GOT3 (cell line): ENCODE results near the gene QRFP.

Source experiments
- DNase-seq: peaks from one replicate; lab custom pipeline; 2025; ENCODE audit warnings: mixed read lengths; lab: John Stamatoyannopoulos, UW

QRFP gene

DNA sequence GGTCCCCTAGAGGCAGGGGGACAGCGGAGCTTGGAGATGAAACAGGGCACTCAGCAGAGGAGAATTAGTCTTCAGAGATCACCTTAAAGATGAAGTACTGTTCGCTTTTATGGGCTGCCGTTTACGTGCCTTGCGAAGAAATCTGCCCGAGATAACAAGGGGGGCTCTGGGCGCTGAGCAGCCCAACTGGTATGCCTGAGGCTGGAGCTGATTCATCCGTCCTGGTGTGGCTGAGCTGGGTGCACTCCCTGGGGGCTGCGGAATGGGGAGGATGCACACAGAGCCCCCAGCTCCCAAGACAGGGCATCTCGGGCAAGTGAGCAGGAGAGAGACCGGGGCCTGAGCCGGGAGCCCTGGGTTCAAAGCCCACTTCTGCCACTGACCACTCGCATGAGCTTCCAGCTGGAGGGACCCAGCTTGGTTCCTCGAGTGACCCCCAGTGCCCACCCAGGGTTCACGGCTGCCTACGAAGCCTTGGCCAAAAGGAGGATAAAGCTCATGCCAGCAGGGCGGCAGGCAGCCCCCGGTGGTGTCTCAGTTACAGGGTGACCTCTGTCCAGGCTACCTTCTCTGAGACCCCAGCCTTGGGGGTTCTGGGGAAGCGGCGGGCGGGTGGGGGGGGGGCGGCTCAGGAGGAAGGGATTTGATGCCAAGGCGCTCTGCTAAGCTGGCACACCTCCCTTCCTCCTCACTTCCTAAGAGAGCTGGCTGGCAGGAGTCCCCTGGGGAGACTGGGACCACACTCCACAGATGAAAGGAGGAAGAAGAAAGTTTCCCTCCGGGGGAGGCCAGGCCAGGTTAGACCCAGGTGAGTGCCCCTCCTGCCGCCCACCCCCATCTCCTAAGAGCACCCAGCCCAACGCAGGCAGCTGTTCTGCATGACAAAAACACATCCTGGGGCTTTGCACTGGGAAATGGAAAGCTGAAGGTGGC is 36.8 kb upstream of the QRFP start:
- no peak for DNase-seq

DNA sequence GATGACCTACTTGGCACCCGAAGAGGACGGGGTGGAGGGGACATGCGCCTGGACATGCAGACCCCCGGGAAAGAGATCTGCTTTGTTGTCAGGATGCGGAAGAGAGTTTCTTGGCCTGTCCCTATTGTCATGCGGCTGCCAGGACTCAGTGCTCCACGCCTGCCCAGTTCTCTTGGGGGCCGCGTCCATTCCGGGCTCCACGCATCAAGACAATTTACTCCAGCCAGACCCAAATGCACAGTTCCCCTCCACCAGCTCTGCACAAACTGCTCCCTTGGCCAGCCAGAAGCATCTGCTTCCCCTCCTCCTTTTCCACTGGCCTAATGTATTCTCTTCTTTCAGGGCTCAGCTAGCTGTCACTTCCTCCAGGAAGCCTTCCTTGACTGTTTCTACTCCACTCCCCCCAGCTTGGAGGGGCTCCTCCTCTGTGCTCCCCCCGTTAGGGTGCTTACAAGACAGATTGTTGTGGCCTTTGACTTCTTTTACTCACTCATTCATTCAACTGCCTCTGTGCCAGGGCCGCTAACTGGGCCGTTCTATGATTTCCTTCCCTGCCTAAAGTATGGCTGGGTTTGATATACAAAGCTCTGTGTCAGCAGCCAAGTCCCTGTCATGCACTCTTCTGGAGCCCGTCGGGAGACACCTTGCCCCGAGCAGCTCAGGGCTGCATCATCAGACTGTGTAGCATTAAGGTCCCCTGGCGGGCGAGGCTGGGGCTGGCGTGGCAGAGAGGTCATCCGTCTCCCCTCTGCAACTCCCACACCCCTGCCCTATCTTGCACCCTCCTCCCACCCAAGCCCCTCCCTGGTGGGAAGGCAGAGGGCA is 35.9 kb upstream of the QRFP start:
- no peak for DNase-seq

DNA sequence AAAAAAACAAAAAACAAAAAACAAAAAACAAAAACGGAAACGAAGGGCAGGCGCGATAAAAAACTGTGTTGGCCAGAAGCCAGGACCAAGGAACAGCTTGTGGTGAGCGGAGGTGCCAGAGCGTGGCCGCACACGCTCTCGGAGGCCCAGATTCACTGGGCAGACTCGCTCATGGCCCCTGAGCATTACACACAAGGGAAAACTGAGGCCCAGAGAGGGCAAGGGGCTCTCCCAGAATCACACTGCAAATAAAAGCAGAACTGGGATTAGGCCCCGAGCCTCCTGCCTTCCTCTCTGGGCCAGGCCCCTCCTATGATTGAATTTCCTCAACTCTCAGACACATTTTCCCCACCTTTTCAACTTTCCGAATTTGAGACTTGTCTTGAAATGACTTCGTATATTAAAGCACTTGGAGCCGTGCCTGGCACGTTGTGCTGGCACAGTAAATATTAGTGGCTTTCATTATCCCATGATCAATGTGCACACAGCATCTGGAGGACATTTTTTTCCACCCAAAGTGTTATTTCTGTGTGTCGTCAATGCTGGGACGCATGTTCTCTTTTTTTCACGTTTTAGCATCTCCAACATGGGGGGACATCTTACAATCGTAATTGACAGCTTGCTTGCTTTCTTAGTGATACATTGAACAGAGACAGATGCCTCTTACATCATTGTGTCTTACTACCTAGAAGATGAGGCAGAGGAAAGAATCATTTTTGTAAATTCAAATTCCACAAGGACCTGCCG is 35.1 kb upstream of the QRFP start:
- no peak for DNase-seq

DNA sequence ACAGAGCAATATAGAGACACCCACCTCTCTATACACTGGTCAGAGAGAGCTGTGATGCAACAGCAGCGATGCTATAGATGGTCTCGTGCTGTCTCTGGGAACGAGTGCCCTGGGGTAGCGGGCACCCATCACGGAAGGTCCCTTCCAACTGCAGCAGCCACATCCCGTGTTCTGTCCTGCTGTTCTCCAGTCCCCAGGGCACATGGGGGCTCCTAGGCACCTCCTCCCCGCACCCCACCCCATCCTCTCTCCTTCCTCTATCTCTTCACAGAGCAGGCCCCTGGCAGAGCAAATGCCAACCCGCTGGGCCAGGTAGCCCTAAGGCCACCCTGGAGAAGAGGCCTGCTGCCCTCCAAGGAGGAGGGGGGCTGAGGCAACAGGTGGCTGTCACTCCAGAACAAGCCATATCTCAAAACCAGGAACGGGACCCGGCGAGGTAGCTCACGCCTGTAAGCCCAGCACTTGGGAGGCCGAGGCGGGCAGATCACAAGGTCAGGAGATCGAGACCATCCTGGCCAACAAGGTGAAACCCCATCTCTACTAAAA is 34.3 kb upstream of the QRFP start:
- no peak for DNase-seq

DNA sequence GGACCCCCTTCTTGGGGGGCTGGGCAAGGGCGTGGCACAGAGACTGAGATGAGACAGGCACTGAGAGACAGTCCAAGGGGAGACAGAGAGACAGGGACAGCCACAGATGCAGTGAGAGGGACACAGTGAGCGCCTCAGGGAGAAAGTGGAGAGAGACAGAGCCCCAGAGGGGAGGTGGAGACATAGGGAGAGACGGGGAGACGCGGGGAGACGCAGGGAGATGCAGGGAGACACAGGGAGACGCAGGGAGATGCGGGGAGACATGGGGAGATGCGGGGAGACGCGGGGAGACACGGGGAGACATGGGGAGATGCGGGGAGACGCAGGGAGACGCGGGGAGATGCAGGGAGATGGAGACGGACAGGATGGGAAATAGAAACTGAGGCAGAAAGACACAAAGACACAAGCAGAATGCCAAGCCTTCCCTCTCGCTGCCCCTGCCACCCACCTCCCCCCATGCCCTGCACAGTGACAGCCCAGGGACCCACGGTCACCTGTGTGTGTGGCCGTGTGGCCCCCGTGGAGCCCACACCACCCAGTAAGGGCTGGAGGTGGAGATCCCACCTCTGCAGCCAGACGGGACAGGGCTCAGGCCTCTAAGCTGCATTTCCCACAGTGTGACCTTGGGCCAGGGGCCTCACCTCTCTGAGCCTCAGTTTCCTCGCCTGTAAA is 33.7 kb upstream of the QRFP start:
- DNase-seq, result no peak

DNA sequence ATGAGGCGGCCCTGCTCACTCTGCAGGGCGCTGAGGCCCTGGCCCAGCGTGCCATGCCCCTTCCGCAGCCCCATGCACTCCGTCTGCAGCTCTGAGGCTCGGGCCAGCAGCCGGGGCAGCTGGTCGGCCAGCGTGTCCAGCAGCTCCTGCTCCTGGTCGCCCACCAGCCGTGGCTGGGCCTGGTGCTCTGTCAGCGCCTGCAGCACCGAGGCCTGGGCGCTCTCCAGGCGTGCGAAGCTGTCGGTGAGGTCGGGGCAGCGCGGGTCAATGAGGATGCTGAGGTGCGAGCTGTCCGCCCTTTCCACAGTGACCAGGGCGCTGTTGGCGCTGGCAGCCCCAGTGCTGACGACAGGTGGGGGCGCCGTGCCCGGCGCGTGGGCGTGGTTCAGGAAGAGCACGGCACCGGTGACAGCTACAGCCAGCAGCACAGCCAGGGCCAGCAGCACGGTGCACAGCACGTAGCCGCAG is 33.0 kb upstream of the QRFP start:
- no peak for DNase-seq

DNA sequence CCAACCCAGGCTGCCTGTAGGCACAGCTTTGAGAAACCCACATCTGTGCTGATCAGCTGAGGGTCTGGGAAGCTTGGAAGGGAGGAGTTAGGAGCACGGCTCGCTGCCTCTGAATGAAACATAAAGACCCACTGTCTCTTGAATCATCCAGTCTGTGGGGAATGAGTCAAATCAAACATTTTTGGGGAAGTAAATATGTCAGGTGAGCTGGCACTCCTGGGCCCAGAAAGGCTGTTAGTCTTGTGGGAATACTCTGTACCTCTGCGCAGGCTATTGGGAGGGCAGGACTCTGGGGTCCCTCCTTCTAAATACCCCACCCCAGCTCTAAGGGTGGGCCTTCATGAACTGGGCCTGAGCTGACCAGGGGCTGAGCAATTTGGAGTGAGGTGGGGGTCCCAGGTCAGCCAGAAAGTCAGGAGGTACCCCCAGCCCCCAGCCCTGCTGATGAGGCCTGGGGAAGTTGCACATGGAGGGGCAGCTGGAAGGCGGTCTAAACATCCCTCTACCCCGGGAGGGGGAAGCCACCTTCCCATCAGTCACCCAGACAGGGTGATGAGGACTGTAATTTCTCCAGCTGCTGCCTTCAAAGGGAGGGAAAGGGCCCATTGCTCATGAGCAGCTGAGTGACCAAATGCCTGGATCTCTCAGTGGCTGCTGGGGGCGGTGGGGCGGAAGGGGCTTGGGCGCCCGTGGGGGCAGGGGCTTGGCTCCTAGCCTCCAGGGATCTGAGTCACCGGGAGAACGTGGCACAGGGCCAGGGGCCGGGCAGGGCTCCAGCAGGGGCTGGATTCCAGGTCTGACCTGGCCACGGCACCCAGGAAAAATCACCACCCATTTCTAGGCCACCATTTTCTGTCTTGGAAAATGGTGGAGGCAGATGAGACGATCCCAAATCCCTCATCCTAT is 31.6 kb upstream of the QRFP start:
- no peak for DNase-seq

DNA sequence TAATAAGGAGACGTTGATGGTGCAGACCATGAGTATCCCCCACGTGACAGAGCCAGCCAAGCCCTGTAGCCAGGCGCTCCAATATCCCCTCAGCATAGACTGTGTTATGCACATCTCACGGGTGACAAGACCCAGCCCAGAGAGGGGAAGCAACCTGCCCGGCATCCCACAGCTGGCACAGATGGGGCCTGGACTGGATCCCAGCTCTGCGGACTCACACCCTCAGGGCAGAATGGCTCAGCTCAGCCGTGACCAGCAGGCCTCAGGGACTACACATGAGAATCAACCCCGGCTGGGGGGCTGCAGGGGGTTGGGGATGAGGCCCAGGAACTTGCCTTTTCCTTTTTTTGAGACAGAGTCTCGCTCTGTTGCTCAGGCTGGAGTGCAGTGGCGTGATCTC is 30.7 kb upstream of the QRFP start:
- DNase-seq, result no peak

DNA sequence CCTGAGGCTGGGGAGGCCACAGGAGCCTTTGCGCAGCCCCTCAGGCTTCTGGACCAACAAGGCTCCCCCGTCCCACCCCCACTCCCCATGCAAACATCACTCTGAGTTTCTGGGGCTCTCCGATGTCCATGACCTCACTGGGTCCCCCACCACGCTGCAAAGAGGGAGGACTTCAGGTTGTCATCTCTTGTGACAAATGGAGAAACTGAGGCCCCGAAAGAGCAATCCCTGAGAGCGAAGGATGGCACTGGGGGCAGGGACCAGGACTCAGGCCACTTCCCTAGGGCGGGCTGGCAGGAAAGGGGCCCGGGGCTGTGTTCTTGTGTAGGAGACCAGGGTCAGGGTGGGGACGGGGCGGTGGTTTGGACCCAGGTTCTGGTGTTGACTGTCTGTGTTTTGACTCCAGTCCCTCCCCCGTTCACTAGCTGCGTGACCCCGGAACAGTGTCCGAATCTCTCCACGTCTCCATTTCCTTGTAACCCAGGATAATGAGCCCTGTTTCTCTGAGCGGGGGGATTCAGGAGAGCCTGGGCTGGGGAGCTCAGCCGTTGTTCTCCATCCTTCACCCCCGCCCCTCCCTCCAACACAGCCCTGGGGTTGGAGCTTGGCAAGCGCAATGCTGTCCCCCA is 28.6 kb upstream of the QRFP start:
- no peak for DNase-seq

DNA sequence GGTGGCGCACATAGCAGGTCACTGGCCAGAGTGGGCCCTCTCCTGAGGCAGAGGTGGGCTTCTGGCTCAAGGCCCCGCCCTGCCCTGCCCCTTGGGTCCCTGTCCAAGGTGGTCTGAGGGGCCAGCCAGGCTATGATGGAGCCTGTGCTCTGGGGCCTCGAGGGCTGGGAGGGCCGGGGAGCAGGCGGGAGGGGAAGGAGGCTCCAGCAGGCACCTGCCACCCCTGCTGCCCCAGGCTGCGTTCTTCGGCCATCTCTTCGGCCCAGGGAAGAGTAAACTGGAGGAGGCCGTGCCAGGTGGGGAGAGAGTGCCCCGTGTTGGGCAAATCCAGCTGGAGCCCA is 27.8 kb upstream of the QRFP start:
- DNase-seq, result no peak

DNA sequence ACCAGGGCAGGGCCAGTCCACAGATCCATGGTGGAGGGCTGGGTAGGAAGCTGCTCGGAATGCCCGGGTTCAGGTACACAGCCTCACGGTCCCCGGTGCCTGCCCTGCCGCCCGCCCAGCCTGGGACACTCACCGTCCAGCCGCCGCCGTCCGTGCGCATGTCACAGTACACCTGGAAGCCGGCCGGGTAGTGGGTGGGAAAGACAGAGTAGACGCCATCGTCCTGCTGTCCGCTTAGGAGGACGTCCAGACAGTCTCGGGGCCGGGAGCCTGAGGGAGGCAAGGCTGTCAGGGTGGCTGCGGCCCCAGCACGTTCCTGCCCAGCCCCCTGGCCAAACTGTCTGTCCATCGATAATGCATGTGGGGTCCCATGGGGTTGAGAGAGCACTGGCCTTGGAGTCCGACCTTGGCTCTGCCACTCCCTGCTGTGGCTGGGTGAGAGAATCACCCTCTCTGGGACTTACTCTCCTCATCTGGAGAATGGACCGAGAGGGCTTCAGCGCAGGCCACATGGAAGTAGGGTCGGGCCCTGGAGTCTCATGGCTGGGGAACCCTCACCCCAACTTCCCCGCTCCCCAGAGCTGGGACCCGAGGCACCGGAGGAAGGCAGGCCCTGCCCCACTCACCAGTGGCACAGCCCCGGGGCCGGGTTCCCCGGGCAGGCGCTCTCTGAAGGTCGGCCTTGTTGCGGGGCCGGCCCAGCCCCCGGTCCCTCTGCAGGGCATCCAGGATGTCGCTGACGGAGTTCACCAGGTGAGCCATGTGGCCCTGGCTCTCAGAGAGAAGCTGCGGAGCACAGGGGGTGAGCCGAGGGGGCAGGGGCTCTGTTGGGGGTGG is 27.2 kb upstream of the QRFP start:
- DNase-seq, result no peak

DNA sequence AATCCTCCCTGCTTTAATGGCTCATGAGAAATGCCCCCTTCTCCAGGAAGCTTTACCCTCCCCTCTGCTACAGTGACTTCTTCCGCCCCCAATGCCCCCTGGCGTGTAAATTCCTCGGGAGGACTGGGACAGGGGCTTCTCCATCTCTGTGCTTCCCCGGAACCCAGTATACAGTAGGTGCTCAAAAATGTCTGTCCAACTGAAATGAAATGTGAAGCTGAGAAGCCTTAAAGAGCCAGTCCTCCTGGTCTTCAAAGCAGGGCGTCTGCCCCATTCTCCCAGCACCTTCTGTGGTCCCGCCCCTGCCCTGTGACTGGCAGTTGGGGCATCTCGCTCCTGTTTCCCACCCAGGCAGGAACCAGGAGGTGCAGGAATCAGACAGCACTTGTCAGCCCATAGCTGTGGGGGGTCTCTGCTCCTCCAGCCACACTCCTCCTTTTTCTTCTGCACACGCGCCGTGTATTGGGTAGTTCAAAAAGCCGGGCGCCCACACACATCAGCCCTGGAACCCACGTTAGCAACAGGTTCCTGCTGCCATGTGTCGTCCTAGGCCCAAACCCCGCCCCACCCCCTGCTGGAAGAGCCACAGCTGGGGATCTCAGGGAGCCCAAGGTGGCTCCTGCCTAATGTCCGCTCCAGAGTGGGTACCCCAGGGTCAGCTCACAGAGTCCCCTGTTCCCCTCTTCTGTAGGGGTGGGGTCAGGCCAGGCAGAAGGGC is 26.4 kb upstream of the QRFP start:
- no peak for DNase-seq

DNA sequence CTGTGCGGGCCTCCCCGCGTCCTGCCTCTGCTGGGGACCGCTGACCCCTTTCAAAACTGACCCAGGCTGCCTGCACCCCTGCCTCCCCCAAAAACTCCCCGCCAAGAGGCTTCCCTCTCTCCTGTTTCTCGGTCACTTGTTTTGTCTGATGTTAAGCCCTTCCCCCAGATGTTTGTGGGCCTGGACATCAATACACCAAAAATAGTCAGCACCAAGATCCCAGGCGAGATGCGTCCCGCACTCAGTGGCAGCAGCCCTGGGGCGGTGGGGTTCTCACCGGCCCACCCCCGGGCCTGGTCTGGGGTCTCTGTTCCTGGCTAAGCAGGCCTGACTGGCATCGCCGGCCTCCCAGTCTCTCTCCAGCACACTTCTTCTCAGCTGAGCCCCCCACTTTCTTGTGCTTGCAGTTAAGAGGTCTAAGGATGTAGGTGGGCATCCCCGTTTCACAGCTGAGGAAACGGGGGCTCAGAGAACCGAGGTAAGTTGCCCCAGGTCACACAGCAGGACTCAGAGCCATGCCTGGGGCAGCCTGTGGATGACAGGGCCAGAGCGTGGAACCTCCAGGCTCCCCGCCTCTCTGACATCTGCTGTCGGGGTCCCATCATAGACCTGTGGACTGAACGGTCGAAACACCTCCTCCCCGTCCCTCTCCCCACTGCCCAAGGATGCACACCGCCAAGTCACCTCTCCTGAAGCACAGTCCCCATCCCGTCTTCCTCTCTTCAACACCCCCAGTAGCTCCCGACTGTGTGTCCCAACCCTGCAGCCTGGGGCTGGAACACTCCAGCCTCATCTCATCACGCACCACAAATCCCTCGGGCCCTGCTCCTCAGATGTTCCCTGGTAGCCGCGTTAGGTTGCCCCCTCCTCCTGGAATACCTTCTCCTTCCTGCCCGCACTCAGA is 25.6 kb upstream of the QRFP start:
- no peak for DNase-seq

DNA sequence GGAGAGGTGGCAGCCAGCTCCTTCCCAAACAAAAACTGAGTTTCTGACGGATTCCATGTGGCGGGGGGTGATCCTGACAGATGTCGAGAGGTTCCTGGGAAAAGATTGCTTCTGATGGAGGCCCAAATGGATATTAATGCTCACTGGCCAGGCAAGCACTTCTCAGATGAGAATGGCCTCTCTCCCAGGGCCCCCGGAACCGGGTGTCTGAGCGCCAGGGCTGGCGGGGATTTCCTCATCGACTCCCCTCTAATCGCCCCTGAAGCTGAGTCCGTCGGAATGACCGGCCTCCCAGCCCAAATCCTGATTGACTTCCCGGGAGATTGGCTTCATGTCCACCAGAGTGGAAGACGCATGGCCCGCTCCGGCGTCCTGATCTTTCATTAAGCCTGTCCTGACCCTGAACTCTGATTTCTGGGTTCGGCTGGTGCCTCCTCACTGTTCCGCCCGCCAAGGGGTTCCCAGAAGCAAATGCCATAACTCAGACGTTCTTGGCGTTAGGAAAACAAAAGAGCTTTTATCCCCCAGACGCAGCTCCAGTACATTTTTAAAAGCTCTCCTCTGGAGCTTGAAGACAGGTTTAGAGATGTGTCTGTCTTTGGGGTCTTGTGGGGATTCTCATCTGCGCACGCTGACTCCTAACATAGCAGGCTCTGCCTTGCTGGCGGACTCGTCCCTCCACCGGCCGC is 24.8 kb upstream of the QRFP start:
- DNase-seq, result no peak

DNA sequence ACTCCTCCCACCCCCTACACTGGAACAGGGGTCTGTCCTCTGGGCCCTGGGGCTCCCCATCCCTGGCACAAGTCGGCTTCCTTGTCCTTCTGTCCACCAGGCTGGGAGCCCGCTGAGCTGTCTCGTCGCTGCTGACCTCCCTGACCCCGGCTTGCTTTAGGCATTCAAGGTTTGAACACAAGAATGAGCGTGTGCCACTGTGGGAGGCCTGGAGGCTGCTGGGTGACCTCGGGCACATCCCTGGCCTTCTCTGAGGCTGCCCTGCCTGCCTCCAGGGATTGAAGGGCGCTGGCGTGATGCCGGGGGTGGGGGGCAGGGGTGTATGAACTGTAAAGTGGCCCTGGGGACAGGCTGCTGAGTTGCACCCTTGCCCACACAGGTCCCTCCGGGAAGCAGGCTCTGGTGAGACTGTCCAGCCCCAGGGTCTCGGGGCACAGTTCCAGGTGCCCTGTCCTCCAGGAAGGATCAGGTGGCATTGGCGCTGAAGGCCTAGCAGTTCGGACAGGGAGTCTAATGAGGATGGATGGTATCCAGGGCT is 24.2 kb upstream of the QRFP start:
- no peak for DNase-seq

DNA sequence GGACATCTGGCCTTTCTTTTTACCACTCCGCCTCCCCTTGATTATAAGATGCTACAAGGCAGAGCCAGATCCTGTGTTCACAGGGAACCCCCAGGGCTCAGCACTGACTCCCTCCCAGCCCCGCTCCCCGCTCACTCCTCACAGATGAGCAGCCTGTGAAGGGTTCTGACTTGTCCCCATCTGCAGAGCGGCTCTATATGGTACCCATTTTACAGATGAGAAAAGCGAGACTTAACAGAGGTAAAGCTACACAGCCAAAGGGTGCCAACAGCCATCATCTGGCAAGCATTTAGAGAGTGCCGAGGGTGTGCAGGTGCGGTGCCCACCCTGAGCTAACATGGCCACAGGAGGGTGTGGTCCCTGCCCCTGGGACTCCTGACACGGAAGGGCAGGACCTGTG is 23.6 kb upstream of the QRFP start:
- no peak for DNase-seq
